GM19397 (cell line): ENCODE results near the gene KCNA10.

Experiments used
- ATAC-seq: cut with Tn5 transposase; IDR thresholded peaks from one replicate; pipeline ENCODE4 v1.9.1; 2021; ENCODE audit warnings: mild to moderate bottlenecking, moderate library complexity; ENCODE audit not compliant: unreplicated experiment

KCNA10 gene

DNA sequence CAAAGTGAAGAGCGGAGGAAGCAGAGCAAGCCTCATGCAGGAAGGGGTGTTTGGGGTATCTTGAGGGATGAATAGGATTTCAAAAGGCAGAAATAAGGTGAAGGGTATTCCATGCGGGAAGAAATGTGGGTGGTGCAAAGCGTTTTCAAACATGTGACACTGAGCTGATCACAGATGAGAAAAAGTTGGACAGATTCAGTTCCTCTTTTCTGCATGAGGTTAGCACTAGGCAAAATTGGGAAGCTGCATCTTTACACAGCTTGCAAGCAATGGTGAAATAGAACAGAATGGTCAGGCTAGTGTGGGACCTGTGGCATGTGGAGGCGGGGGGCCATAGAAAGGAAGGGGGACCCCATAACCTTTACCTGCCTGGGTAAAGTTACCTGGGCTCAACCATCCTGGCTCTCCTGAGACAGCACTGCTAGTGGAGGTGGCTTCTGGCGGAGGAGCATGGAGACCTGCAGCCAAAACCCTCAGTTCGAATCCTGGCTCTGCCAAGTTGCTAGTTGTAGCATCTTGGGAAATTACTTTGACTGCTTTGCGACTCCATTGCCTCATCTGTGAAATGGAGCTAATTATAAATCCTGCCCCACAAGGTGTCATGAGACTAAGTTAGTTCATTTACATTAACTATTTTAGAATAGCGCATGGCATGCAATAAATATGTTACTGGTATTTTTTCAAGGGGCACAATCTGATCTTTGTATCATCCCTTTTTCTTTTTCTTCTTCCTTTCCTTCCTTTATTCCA, 16.4 kb downstream of the KCNA10 start:
- no peak for ATAC-seq

DNA sequence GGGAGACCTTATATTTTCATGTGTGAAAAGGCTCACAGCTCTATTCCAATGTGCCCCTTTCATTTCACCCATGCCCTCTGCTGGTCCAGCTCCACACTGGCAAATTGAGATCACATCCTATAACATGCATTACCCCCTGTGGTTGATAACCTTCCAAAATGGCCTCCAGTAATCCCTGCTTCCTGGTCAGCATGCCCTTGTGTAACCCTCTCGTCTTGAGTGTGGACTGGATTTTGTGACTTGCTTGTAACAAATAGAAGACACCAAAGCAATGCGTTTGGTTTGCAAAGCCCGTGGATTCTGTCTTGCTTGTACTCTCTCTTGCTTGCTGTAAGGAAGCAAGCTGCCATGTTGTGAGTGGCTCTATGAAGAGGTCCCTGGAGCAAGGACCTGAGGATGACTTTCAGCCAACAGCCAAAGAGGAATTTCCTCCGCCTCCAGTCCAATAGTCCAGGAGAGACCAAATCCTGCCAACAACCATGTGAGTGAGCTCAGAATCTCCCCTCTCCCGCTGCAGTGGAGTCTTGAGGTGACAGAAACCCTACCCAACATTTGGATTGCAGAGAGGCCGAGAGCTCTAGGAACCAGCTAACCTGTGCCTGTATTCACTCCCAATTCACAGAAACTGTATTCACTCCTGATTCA, 17.4 kb downstream of the KCNA10 start:
- ATAC-seq, result no peak

- no peak for ATAC-seq
Measured at GRCh38 chr1:110498270-110498669, 20.7 kb downstream of the KCNA10 start.

GRCh38 chr1:110495926-110496600, 22.9 kb downstream of the KCNA10 start:
- ATAC-seq, result no peak

- no peak for ATAC-seq
Measured at GRCh38 chr1:110494522-110495406, 24.2 kb downstream of the KCNA10 start.

DNA sequence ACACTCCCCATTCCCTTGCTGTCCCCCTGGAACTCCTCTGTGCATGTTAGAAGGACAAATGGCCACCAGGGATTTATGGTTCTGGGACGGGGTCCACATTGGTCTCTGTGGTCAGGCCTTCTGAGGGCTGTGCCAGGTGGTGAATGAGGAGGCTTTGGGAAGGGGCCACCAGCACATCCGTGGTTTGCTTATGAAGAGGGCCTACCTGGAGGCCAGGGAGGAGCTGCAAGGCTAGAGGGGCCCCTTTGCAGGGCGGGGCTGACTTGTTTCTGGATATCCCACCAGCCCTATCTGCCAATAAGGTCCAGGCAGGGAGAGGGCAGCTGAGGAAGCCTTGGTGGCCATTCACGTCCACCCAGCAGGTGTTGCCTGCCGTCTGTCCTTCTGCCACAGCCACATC, 24.9 kb downstream of the KCNA10 start:
- ATAC-seq, result no peak

GRCh38 chr1:110493059-110493699, 25.8 kb downstream of the KCNA10 start:
- no peak for ATAC-seq

GRCh38 chr1:110492573-110492972, 26.4 kb downstream of the KCNA10 start:
- ATAC-seq, result no peak

GRCh38 chr1:110490791-110491451, 28.1 kb downstream of the KCNA10 start:
- no peak for ATAC-seq

GRCh38 chr1:110489973-110490542, 28.9 kb downstream of the KCNA10 start:
- ATAC-seq, result no peak

- no peak for ATAC-seq
Measured at GRCh38 chr1:110489406-110489805, 29.6 kb downstream of the KCNA10 start.

- no peak for ATAC-seq
Measured at GRCh38 chr1:110488867-110489266, 30.1 kb downstream of the KCNA10 start.

DNA sequence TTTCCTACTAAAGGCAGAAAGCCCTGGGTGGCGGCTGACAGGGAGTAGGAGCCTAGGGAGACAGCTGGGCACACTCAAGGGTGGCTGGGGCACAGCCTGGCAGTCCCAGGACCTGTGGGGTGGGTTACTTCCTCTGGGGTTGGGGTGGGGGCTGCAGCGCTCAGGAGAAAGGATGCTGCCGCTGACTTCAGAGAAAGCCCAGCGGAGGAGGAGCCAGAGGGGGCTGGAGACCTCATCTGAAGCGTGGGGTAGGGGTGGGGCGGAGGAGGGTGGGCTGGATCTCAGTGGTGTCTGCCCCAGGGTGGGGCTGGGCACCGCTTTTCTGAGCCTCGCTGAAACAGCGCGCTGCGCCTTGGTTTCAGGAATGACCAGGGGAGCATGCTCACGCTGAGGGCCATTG, 30.8 kb downstream of the KCNA10 start:
- ATAC-seq, result no peak

DNA sequence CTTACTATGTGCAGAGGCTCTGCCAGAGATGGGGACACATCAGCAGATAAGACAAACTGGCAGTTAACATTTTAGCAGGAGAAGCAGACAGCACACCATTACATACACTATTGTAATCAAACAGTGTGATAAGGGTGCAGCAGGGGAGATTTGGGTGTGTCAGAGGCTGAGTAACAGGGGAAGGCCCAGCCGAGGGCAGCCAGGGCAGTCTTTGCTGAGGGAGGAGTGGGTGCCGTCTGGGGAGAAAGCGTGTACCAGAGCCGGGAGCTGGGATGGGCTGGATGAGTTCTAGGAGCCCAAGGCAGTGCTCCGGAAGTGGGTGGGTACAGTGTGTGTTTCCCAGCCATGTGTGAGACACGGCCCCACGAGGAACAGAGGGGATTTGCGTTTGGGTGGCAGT, 31.2 kb downstream of the KCNA10 start:
- no peak for ATAC-seq

DNA sequence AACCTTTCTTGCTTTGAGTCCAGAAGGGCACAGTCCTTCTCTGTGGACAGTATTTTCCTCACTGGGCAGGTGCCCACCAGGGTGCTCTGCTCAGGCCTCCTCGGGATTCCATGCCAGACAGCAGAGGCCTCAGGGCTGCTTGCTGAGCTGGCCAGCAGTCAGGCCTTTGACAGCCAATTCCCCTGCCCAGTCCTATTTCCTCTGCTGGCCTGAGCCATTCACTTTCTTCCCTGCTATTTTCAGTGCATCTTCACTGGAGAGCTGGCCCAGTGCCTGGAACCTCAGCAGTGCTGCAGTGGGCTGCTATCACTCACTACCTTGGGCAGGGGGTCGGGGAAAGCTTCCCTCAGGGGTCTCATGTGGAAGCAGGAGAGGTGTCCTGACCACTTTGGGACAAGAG, 33.2 kb downstream of the KCNA10 start:
- no peak for ATAC-seq

DNA sequence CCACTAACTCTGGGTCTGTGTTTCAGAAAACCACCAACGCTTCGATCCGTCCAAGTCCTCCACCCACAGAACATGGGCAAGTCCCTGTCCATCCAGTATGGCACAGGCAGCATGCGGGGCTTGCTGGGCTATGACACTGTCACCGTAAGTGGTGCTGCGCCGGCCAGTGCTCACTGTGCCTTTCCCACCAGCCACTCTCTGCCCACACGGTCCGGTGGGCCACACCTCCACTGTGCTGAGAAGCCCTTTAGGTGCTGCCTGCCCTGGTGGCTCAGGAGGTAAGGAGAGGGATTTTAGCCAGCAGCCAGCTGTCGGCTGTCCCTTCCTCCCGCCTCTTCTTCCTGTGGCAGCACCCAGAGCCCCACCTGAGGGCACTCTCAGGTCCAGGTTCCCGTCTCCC, 34.2 kb downstream of the KCNA10 start:
- ATAC-seq, result no peak

DNA sequence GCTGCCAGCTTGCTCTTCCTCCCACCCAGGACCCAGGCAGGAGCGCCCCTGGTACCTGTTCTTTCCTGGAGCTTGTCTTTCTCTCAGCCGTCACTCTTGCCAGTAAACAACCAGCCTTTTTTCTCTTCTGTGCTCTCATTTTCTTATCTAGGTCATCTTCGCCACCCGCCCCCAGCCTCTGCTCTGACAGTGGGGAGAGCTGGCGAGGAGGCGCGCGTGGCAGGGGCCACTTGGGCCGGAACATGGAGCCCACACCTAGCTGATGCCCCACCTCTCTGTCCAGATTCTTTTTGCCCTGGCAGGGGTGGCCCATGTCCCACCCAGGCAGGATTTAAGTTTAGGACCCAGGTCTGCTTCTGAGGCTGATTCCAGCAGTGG, 35.7 kb downstream of the KCNA10 start:
- no peak for ATAC-seq

- no peak for ATAC-seq
Measured at GRCh38 chr1:110482662-110483307, 36.2 kb downstream of the KCNA10 start.

DNA sequence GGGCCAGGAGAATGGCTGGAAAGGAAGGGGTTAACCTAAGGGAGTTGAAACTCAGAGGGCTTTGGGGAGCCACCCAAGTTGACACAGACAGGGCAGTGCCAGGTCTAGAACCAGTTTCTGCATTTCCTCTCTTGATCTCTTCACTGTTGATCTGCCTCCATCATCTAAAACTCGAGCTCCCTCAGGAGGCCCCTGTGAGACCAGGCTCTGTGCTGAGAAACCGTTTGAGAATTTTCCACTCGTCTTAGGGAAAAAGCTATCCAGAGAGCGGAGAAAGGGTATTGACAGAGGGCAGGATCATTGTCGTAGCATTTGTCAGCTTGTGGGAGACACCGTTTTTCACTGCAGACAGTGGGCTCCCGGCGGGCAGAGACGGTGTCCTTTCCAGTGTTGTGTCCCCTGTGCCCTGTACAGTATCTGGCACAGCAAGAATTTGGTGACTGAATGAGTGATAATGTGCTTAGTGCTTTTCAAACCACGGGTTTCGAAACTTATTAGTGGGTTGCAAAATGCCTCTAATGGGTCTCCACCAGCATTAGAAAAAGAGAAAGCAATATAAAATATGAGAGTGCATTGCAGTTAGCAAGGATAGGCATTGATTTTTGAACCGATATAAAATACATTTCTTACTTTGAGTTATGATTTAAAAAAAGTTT, 36.9 kb downstream of the KCNA10 start:
- no peak for ATAC-seq
